GM12872 (cell line): ENCODE measurements around the gene ARCN1.

Source experiments
- TF ChIP-seq, protein P1 (sequence below): IDR thresholded peaks from 3 replicates; pipeline ENCODE4 v1.5.1; 2011; ENCODE audit warnings: low read depth, mild to moderate bottlenecking, low read length, moderate library complexity; ENCODE audit not compliant: insufficient read depth

The ARCN1 gene

DNA sequence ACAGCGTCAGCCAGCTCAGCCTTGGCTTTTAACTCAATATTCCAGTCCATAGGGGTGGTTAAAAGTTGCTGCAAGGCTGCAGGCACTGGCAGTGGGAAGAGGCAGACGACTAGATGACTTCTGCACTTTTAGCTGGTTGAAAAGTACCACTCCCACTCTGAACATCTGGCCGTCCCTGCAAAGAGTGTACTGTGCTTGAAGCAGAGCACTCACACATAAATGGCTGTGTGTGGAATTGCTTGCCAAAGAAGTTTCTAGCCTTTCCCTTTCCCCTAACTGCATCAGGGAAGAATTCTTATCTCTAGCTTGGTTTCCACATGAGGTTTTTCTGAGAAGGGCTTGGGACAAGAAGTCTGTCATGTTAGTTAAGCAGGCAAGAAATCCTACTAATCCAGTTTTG lies 30.1 kb downstream of the ARCN1 start:
- TF ChIP-seq, protein P1, sequence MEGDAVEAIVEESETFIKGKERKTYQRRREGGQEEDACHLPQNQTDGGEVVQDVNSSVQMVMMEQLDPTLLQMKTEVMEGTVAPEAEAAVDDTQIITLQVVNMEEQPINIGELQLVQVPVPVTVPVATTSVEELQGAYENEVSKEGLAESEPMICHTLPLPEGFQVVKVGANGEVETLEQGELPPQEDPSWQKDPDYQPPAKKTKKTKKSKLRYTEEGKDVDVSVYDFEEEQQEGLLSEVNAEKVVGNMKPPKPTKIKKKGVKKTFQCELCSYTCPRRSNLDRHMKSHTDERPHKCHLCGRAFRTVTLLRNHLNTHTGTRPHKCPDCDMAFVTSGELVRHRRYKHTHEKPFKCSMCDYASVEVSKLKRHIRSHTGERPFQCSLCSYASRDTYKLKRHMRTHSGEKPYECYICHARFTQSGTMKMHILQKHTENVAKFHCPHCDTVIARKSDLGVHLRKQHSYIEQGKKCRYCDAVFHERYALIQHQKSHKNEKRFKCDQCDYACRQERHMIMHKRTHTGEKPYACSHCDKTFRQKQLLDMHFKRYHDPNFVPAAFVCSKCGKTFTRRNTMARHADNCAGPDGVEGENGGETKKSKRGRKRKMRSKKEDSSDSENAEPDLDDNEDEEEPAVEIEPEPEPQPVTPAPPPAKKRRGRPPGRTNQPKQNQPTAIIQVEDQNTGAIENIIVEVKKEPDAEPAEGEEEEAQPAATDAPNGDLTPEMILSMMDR: no peak

DNA sequence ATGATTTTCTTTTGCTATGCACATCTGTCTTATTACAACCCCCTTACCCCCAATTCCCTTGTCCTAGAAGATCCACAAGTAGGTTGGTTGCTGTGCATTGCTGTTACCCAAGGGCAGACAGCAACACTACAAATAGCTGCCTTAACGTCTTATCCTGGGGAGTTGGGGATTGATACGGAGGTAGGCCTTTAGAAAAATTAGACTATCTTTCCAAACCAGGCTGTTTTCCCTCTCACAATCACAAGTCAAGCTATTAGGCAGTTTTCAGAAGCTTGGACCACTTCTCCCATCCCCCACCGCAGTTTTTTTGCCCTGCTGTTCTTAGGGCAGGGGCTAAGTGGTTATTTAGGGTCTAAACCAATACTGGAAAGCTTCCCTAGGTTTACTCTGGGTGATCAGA lies 32.4 kb downstream of the ARCN1 start:
- TF ChIP-seq, protein P1: no peak

DNA sequence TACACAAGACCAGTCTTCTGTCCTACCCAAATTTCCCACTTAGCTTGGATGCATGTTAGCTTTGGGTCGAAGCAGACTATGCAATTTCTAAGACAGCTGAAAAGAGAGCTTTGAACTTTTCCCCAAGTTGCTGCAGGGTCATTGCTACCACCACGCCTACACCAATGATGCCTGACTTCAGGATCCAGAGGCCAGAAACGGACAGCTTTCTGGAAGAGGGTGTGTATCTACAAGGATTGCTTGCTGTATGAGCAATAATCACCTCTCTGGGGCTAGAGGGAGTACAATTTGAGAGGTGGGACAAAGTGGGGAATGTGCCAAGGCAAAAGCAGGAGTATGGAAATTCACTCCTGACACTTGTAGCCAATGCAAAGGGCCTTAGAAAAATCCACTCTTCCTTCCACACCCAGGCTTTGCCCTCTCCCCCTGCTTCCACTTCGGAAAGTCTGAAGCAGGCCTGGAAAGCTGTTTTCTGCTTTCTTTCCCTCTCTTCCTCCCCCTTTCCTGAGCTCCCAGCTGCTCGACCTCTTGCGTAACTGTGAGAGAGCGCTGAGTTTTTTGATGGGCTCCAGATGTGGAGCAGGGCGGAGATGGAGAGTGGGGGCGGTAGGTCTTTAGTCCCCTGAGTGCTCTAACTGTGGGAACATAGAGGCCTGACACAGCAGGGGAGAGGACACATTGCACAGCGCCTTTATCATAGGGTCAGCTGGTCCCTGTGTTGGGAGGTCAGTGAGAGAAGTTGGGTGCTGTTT lies 33.1 kb downstream of the ARCN1 start:
- TF ChIP-seq, protein P1: no peak

DNA sequence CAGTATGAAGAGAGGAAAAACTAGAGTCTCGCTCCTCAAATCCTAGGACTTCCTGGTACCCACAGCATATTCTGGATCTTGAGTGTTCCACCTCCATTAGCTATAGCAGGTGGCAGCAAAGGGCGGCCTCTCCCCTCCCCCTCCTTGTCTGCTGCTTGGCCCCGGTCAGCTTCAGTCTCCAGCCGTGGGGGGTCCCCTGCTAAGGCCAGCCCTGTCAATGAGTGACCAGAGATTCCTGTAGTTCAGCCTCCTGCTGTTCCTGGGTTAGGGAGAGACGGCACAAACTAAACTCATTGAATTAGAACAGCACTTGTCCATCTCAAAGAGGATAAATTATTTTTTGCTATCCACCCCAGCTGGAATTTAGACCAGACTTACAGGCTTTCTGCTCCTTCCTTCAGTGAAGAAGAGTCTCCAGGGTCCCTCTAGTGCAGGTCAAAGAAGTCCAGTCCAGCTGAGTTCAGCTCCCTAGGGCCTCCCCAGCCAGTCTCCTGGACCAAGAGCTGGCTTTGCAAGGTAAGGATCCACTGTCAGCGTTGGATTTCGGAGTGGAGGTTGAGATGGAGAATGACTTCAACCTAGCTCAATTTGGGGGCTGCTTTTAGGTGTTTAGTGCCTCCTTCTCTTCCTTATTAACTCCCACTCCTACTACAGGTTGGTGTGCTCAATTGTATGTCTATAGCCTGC lies 34.1 kb downstream of the ARCN1 start:
- TF ChIP-seq, protein P1: no peak

DNA sequence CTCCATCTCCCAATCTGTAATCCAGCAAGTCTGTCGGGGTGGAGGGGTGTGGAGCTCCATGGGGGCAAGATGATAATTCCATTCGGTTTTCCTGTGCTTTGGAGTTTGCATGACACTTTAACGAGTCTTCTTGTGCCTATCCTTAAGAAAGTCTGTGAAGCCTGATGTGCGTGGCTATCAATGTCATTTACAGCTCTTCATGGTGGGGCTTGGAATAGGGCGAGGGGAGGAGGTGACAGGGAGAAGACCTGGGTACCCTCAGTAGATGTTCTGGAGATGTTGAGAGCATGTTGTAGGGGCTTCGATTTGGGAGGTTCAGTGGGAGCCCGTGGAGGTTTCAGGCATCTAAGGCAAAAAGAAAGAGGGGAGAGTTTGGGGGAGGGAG lies 34.6 kb downstream of the ARCN1 start:
- TF ChIP-seq, protein P1: no peak

DNA sequence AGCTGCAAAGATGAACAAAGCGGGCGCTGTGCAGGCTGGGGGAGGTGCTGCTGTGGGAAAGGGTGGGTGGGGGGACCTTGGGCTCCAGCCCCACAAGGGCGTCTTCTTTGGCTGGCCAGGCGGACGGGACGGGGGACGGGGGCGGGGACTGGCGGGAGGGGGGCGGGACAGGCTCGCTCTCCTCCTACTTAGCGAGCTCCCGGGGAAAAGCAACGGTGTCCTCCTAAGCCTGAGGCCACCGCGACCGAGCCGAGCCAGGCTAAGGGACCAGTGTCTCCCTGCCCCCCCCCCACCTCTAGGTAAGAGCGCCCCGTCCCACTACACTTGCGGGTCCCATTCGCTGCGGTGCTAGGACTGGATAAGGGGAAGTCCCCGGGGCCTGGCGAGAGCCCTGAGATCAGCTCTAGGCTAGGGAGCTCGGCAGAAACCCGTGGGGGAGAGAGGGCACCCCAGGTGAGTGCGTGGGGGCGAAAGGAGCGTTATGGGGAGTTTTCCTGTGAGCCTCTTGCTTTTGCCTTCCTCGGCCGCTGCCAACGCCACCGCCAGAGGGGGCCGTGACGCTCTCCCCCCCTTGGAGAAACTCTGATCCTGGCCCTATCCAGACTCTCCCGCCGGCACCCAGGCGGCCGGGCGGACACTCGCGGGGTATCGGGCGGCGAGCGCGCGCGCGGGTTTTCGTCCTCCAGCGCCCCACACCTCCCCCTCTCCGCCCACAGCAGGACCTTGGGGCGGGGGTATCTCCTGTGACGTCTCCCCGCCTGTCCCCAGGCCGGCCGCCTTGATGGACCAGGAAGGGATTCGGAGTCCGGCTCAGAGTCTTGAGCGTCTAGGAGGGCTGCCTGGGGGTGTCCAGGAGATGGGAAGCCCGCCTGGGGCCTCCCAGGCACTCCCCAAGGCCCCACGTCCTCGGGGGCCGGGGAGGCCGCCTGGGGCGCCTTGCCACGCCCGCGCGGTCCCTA lies 35.5 kb downstream of the ARCN1 start, which contains the start of gene PHLDB1:
TSS of gene PHLDB1 (plus strand) at position 215 of the 959 bp plus-strand sequence. CDS start 6,222 bp downstream, outside the sequence.
- TF ChIP-seq, protein P1: peak; percentile 56
